Mucosa of rectum (tissue), 2 donors: ENCODE results near the gene TDP1.

ENCODE experiments used
- H3K27ac ChIP-seq, 2 donors: one replicate each; pipeline ENCODE4 v1.7.0; 2013; ENCODE audit warnings: inconsistent platforms in 2 of 2, low read depth in 2 of 2, low read length in 2 of 2
- H3K27me3 ChIP-seq, 2 donors: one replicate each; pipeline ENCODE4 v1.7.0; 2013; ENCODE audit warnings: low read length in 2 of 2; ENCODE audit not compliant: control insufficient read depth in 2 of 2, insufficient read depth in 2 of 2
- H3K36me3 ChIP-seq, 2 donors: one replicate each; pipeline ENCODE4 v1.7.0; 2013; ENCODE audit warnings: low read length in 2 of 2; ENCODE audit not compliant: control insufficient read depth in 2 of 2, insufficient read depth in 2 of 2
- H3K4me1 ChIP-seq, 2 donors: one replicate each; pipeline ENCODE4 v1.7.0; 2013; ENCODE audit warnings: low read length in 2 of 2, mild to moderate bottlenecking in 1 of 2; ENCODE audit not compliant: control insufficient read depth in 2 of 2, insufficient read depth in 2 of 2
- H3K4me3 ChIP-seq, 2 donors: one replicate each; pipeline ENCODE4 v1.7.0; 2013; ENCODE audit warnings: low read length in 2 of 2
- H3K9ac ChIP-seq, 2 donors: one replicate each; pipeline ENCODE4 v1.7.0; 2013; ENCODE audit warnings: low read length in 2 of 2, low read depth in 1 of 2, mild to moderate bottlenecking in 1 of 2
- H3K9me3 ChIP-seq, 2 donors: one replicate each; pipeline ENCODE4 v1.7.0; 2013; ENCODE audit warnings: low read length in 2 of 2; ENCODE audit not compliant: control insufficient read depth in 2 of 2
- donor health status: healthy.
- donor health status: Normal muscosa, but diverticular disease.

TDP1 gene

DNA sequence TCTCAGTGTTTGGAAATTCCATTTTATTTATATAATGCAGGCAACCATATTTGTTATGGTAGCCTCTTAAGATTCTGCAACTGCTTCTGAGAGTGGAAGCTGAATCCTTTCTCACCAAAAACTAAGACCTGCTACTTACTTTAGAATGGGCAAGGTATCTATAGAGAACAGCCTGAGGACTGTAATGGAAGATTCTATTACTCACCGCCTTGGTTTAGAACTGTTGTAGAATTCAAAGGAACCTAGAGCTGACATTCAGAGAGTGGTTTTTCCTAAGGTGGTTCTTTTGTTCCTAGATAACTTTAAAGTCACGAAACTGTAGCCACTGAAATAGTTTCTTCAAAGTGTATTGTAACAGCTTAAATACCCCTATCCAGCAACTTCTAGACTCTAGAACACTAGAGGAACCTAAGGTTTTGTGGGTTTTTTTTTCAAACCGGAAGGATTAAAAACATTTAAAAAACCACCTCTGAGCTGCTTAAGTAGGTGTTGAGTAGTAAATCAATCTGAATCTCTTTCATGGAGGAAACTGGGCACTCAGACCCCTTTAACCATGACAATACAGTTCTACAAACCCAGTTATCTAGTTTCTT is 4.2 kb downstream of the TDP1 start:
- Histone ChIP-seq H3K9ac (no peak overlapping the region), H3K27ac (no peak overlapping the region), H3K4me1 (peaks cover 11 to 13% of the 10 kb centered on the region in 2 donors), H3K4me3 (no peak overlapping the region), H3K27me3 (no peaks in the 10 kb centered on the region), H3K9me3 (no peaks in the 10 kb centered on the region), H3K36me3 (peaks cover 15 to 24% of the 10 kb centered on the region in 2 donors)

DNA sequence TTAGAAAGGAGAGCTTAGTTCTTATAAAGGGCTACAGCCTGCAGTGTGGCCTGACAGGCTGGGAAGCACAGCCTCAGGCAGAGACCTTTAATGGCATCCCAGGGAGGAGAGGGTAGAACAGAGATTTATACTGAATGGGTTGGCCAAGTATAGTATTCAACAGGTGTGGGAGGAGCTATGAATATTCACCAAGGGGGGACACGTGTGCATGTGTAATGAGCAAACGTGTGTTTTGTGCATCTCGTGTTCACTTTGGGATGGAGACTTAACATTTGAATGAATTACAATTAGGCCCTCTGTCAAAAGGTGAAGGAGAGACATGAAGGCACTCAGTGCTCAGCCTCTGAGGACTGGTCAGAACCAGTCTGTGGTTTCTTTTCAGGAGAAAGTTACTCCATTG is 5.2 kb downstream of the TDP1 start:
- H3K9me3 ChIP-seq = no peaks in the 10 kb centered on the region
- no peak overlapping the region for H3K9ac ChIP-seq
- no peak overlapping the region for H3K27ac ChIP-seq
- no peaks in the 10 kb centered on the region for H3K27me3 ChIP-seq
- H3K4me3 ChIP-seq = no peak overlapping the region
- H3K36me3 ChIP-seq = peaks cover 15 to 27% of the 10 kb centered on the region in 2 donors
- peaks cover 11 to 13% of the 10 kb centered on the region in 2 donors for H3K4me1 ChIP-seq

DNA sequence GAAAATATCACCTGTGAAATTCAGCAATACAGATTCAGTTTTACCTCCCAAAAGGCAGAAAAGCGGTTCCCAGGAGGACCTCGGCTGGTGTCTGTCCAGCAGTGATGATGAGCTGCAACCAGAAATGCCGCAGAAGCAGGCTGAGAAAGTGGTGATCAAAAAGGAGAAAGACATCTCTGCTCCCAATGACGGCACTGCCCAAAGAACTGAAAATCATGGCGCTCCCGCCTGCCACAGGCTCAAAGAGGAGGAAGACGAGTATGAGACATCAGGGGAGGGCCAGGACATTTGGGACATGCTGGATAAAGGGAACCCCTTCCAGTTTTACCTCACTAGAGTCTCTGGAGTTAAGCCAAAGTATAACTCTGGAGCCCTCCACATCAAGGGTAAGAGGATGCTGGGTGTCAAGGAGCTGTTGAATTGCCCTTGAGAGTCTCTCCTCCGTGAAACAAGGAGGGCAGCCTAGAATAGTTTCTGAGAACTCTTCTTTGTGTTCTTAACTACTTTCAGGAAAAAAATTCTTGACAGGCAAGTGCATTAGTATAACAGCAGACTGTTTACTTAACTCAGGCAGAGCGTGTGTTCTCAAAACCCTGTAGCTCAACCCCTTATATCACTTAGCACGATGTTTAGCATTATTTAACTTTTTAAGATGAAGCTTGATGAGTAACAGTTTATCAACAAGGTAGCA is 7.7 kb downstream of the TDP1 start:
- Histone ChIP-seq H3K27ac (no peak overlapping the region), H3K27me3 (no peaks in the 10 kb centered on the region), H3K9ac (no peak overlapping the region), H3K4me1 (no peaks in the 10 kb centered on the region), H3K4me3 (no peak overlapping the region), H3K36me3 (peaks cover 23 to 41% of the 10 kb centered on the region in 2 donors), H3K9me3 (no peaks in the 10 kb centered on the region)

- H3K4me3 ChIP-seq = no peak overlapping the region
- H3K9me3 ChIP-seq = no peaks in the 10 kb centered on the region
- no peak overlapping the region for H3K9ac ChIP-seq
- H3K27me3 ChIP-seq = no peaks in the 10 kb centered on the region
- no peaks in the 10 kb centered on the region for H3K4me1 ChIP-seq
- no peak overlapping the region for H3K27ac ChIP-seq
- H3K36me3 ChIP-seq = peaks cover 30 to 47% of the 10 kb centered on the region in 2 donors
Observed at GRCh38 chr14:89965839-89966238, 10.1 kb downstream of the TDP1 start.

DNA sequence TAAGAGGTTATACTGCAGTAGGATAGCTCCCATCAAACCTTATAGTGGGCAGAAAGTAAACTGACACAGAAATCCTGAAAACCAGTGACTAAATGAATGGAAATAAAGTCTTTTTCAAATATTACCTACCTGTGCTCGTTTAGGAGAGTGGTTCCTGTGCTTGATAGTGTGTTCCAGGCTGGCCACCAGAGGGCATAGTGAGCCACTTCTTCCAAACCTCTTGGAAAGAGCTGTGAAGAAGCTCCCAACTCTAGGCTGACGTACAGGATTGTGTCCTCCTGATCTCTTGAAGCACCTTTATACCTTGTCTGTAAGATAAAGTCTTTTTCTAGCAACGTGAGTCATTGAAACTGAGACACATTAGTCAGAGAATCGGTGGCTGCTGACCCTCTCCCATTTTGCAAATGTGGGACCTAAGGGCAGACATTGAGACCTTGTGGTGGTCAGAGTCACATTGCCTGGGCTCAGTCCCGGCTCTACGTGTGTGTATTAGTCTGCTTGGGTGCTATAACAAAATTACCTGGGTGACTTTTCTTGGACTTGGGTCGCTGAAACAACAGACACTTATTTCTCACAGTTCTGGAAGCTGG is 17.6 kb downstream of the TDP1 start:
- Histone ChIP-seq H3K4me1 (no peaks in the 10 kb centered on the region), H3K4me3 (no peak overlapping the region), H3K9me3 (no peaks in the 10 kb centered on the region), H3K36me3 (peaks cover 25% of the 10 kb centered on the region in 2 donors), H3K9ac (no peak overlapping the region), H3K27me3 (no peaks in the 10 kb centered on the region), H3K27ac (no peak overlapping the region)

GRCh38 chr14:89977668-89978067 is 21.9 kb downstream of the TDP1 start:
- Histone ChIP-seq H3K4me3 (no peak overlapping the region), H3K27me3 (no peaks in the 10 kb centered on the region), H3K36me3 (peaks cover 20 to 25% of the 10 kb centered on the region in 2 donors), H3K4me1 (no peaks in the 10 kb centered on the region), H3K27ac (no peak overlapping the region), H3K9me3 (no peaks in the 10 kb centered on the region), H3K9ac (no peak overlapping the region)

DNA sequence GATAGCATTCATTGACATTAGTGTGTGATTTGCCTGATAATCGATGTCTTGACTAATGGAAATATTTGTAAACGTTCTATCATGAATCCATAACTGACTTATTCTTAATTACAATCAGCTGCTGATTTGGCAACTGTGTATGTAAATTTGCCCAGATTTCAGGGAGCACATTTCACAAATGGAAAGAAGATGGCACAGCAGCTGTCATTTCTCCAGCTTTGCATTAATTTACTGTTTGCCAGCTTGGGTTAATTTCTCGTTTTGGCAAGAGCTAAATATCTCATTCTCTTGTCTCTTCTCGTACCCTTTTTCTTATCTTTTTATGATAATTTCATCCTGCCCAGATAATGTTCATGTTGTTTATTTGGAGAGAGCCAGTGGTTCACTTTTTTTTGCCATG is 22.9 kb downstream of the TDP1 start:
- no peaks in the 10 kb centered on the region for H3K27me3 ChIP-seq
- H3K9me3 ChIP-seq = no peaks in the 10 kb centered on the region
- H3K4me1 ChIP-seq = no peaks in the 10 kb centered on the region
- peaks cover 23 to 33% of the 10 kb centered on the region in 2 donors for H3K36me3 ChIP-seq
- H3K4me3 ChIP-seq = no peak overlapping the region
- H3K9ac ChIP-seq = no peak overlapping the region
- H3K27ac ChIP-seq = no peak overlapping the region

- H3K9me3 ChIP-seq = no peaks in the 10 kb centered on the region
- H3K4me1 ChIP-seq = no peaks in the 10 kb centered on the region
- no peak overlapping the region for H3K9ac ChIP-seq
- peaks cover 23 to 38% of the 10 kb centered on the region in 2 donors for H3K36me3 ChIP-seq
- H3K27me3 ChIP-seq = no peaks in the 10 kb centered on the region
- no peak overlapping the region for H3K27ac ChIP-seq
- no peak overlapping the region for H3K4me3 ChIP-seq
Observed at GRCh38 chr14:89983375-89983774, 27.6 kb downstream of the TDP1 start.

DNA sequence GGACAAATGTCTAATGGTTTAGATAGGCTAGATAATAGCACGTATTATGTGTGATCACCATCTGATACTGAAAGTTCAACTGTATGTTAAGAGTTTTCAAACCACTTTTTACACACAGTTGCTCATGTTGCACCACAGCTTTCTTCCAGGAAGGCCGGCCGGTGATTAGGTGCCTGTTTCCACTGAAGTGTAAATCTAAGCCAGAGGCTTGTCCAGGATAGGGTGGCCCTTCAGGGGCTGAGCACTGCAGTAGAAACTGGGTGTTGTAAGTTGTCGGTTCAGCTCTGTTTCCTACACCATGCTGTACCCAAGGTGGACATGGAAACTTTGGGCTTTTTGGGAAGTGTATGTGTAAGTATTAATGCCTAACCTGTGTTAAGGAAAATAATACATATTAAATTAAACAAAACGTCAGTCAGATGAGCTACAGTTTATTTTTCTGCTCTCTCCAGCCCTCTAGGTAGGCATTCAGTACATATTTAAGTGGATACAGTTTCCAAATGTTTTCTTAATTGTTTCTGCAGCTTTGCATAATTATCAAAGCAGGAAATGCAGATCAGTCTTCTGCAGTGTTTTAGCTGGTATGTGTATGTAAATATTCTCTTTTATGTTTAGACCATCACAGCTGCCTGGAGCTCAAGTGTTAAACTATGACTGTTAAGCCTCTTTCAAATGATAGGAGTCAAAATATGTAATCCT is 30.9 kb downstream of the TDP1 start:
- H3K9me3 ChIP-seq = no peaks in the 10 kb centered on the region
- H3K4me3 ChIP-seq = no peak overlapping the region
- H3K36me3 ChIP-seq = peaks cover 22 to 35% of the 10 kb centered on the region in 2 donors
- no peaks in the 10 kb centered on the region for H3K4me1 ChIP-seq
- H3K27ac ChIP-seq = no peak overlapping the region
- H3K27me3 ChIP-seq = no peaks in the 10 kb centered on the region
- H3K9ac ChIP-seq = no peak overlapping the region

- Histone ChIP-seq H3K27me3 (no peaks in the 10 kb centered on the region), H3K4me1 (no peaks in the 10 kb centered on the region), H3K9me3 (no peaks in the 10 kb centered on the region), H3K9ac (no peak overlapping the region), H3K27ac (no peak overlapping the region), H3K4me3 (no peak overlapping the region), H3K36me3 (peaks cover 22 to 32% of the 10 kb centered on the region in 2 donors)
Observed at GRCh38 chr14:89987161-89987475, 31.4 kb downstream of the TDP1 start.
